HepG2 (cell line): ENCODE measurements around the gene DCDC2C. TPM values are rescaled to one million over a fixed set of nuclear protein-coding genes. Genes with fewer than 3 reads are reported as not detected.

ENCODE experiments used
- ATAC-seq: fragments of 200-7000 bp; cut with Tn5 transposase; 3 replicates; pipeline ENCODE4 v1.9.1; 2020; ENCODE audit warnings: mild to moderate bottlenecking, moderate library complexity
- BruUV-seq: library from RNA; stranded (reverse); fragments of 400-500 nt; replicated peaks from 2 replicates; lab custom pipeline; 2021; lab: Mats Ljungman, UMichigan
- CTCF ChIA-PET: fragments of 300-600 bp; formaldehyde crosslinking; extraction: SDS; loops from one replicate; lab custom pipeline; 2021; ENCODE audit warnings: low total read pairs, inconsistent platforms, low intra/inter-chr PET ratio; lab: Yijun Ruan, JAX
- POLR2A ChIA-PET: fragments of 350-600 bp; sonication (Branson Sonifier 250); formaldehyde crosslinking; loops from one replicate; lab custom pipeline; 2020; ENCODE audit warnings: antibody characterized with exemption, inconsistent platforms; lab: Yijun Ruan, JAX
- DNase-seq: peaks from one replicate; pipeline ENCODE4 v3.0.0-alpha.2; 2015; ENCODE audit warnings: low spot score
- FAIRE-seq: peaks from 3 replicates; lab custom pipeline; 2011; peaks lifted over from hg19 to GRCh38; lab: Jason Lieb, UNC
- H2AFZ ChIP-seq: one replicate; pipeline ENCODE4 v1.6.1; 2011; ENCODE audit warnings: low read length, inconsistent platforms
- H3K27ac ChIP-seq: fragments of 300-600 bp; 3 replicates; pipeline ENCODE4 v1.8.0; 2011; ENCODE audit warnings: mixed run types, mild to moderate bottlenecking, mixed read lengths, low read length, inconsistent platforms; ENCODE audit not compliant: insufficient read depth; ENCODE audit errors: extremely low read length
- H3K27me3 ChIP-seq, 2 experiments: fragments of 200-600 bp in 1 of 2; 2 replicates in 1 of 2; 3 replicates in 1 of 2; pipeline versions ENCODE4 v1.6.0 to v1.8.0; 2011; ENCODE audit warnings: low read length in 2 of 2, mild to moderate bottlenecking in 2 of 2, moderate library complexity in 2 of 2, inconsistent platforms in 1 of 2; ENCODE audit not compliant: insufficient read depth in 2 of 2, control insufficient read depth in 1 of 2
- H3K36me3 ChIP-seq, 2 experiments: fragments of 200-600 bp in 1 of 2; replicated peaks in 1 of 2; 2 replicates in 1 of 2; 3 replicates in 1 of 2; pipeline versions ENCODE4 v1.5.1 to v1.8.0; 2011; ENCODE audit warnings: low read length in 2 of 2, inconsistent platforms in 1 of 2; ENCODE audit not compliant: insufficient read depth in 2 of 2, control insufficient read depth in 1 of 2
- H3K4me1 ChIP-seq: 2 replicates; pipeline ENCODE4 v1.5.1; 2012; ENCODE audit warnings: low read length, inconsistent platforms; ENCODE audit not compliant: insufficient read depth
- H3K4me2 ChIP-seq: 2 replicates; pipeline ENCODE4 v1.6.0; 2011; ENCODE audit warnings: low read depth, low read length, inconsistent platforms
- H3K4me3 ChIP-seq, 3 experiments: fragments of 200-600 bp in 1 of 3; sonication (generic), shearing (Covaris generic) in 1 of 3; replicated peaks in 1 of 3; 2 replicates each; pipeline ENCODE4 v1.5.1; 2011 to 2016; ENCODE audit warnings: low read length in 3 of 3, inconsistent platforms in 2 of 3, low read depth in 2 of 3, mild to moderate bottlenecking in 2 of 3, control low read depth in 1 of 3, mixed read lengths in 1 of 3; ENCODE audit not compliant: insufficient read depth in 1 of 3
- H3K79me2 ChIP-seq: one replicate; pipeline ENCODE4 v1.6.1; 2011; ENCODE audit warnings: low read length, inconsistent platforms; ENCODE audit not compliant: insufficient read depth
- H3K9ac ChIP-seq: 2 replicates; pipeline ENCODE4 v1.6.0; 2011; ENCODE audit warnings: mild to moderate bottlenecking, low read depth, low read length, inconsistent platforms; ENCODE audit not compliant: insufficient read depth
- H3K9me3 ChIP-seq: 2 replicates; pipeline ENCODE4 v1.5.1; 2012; ENCODE audit warnings: mild to moderate bottlenecking, low read length
- H4K20me1 ChIP-seq: 2 replicates; pipeline ENCODE4 v1.6.0; 2011; ENCODE audit warnings: inconsistent platforms, mild to moderate bottlenecking, low read length, moderate library complexity; ENCODE audit not compliant: insufficient read depth
- BCL6 ChIP-seq: IDR thresholded peaks from 2 replicates; pipeline ENCODE4 v1.6.1; 2016; ENCODE audit warnings: missing genetic modification reagents, missing compliant biosample characterization
- EZH2 ChIP-seq: conservative IDR thresholded peaks from 2 replicates; pipeline ENCODE4 v1.6.1; 2012; ENCODE audit warnings: mild to moderate bottlenecking, low read depth, low read length, moderate library complexity
- FOXA3 ChIP-seq: IDR thresholded peaks from 2 replicates; pipeline ENCODE4 v1.6.1; 2016; ENCODE audit warnings: missing genetic modification reagents, missing compliant biosample characterization
- FOXP1 ChIP-seq, 2 experiments: fragments of 450-650 bp in 1 of 2; IDR thresholded peaks; 2 replicates each; pipeline ENCODE4 v1.6.1; 2017 to 2018; ENCODE audit warnings: antibody characterized with exemption in 1 of 2
- GATAD2A ChIP-seq: IDR thresholded peaks from 2 replicates; pipeline ENCODE4 v1.6.1; 2016
- HDAC1 ChIP-seq: sonication (generic); formaldehyde crosslinking; IDR thresholded peaks from 2 replicates; pipeline ENCODE4 v1.5.1; 2020; ENCODE audit warnings: mild to moderate bottlenecking, missing genetic modification reagents
- HIC2 ChIP-seq: sonication (generic); formaldehyde crosslinking; IDR thresholded peaks from 2 replicates; pipeline ENCODE4 v1.9.0; 2022; ENCODE audit warnings: low read depth, missing genetic modification reagents
- HMG20A ChIP-seq: IDR thresholded peaks from 2 replicates; pipeline ENCODE4 v1.6.1; 2016; ENCODE audit warnings: borderline replicate concordance
- ONECUT2 ChIP-seq: sonication (generic); formaldehyde crosslinking; IDR thresholded peaks from 2 replicates; pipeline ENCODE4 v1.4.0; 2020; ENCODE audit warnings: missing genetic modification reagents
- POLR2AphosphoS2 ChIP-seq: IDR thresholded peaks from 2 replicates; pipeline ENCODE4 v1.6.1; 2011; ENCODE audit warnings: low read depth, low read length, improper control_type of control experiment
- RAD21 ChIP-seq: fragments of 450-650 bp; formaldehyde crosslinking; IDR thresholded peaks from 2 replicates; pipeline ENCODE4 v1.5.0; 2020; ENCODE audit warnings: mild to moderate bottlenecking
- RELA ChIP-seq: sonication (generic); formaldehyde crosslinking; IDR thresholded peaks from 2 replicates; pipeline ENCODE4 v1.4.0; 2020; ENCODE audit warnings: missing genetic modification reagents
- RORA ChIP-seq: sonication (generic); formaldehyde crosslinking; IDR thresholded peaks from 2 replicates; pipeline ENCODE4 v1.5.0; 2020; ENCODE audit warnings: mild to moderate bottlenecking, missing genetic modification reagents, moderate library complexity
- SOX5 ChIP-seq: IDR thresholded peaks from 2 replicates; pipeline ENCODE4 v1.6.1; 2016; ENCODE audit warnings: borderline replicate concordance
- SOX6 ChIP-seq, 2 experiments: fragments of 450-650 bp in 1 of 2; sonication (generic) in 1 of 2; formaldehyde crosslinking in 1 of 2; IDR thresholded peaks; 2 replicates each; pipeline versions ENCODE4 v1.4.0 to v1.6.1; 2017 to 2020; ENCODE audit warnings: antibody characterized with exemption in 1 of 2, mild to moderate bottlenecking in 1 of 2, missing genetic modification reagents in 1 of 2
- TCF7 ChIP-seq: sonication (generic); IDR thresholded peaks from 2 replicates; pipeline ENCODE4 v1.6.1; 2016; ENCODE audit warnings: antibody characterized with exemption, low read depth
- ZFP41 ChIP-seq: sonication (generic); formaldehyde crosslinking; IDR thresholded peaks from 2 replicates; pipeline ENCODE4 v1.4.0; 2020; ENCODE audit warnings: mild to moderate bottlenecking, missing genetic modification reagents, borderline replicate concordance
- ZNF331 ChIP-seq: sonication (generic); formaldehyde crosslinking; IDR thresholded peaks from 2 replicates; pipeline ENCODE4 v1.4.0; 2020; ENCODE audit warnings: missing genetic modification reagents
- ZNF749 ChIP-seq: sonication (generic); formaldehyde crosslinking; IDR thresholded peaks from 2 replicates; pipeline ENCODE4 v1.8.0; 2022; ENCODE audit warnings: mild to moderate bottlenecking, missing genetic modification reagents, moderate library complexity, borderline replicate concordance
- WGBS: methylation state at CpG from one replicate; pipeline ENCODE4 v1.1.6; 2017; ENCODE audit warnings: low lambda C conversion rate; 5-methylcytosine and 5-hydroxymethylcytosine counted together
- in situ Hi-C: cut with HindIII; loops from 2 replicates; pipeline ENCODE4 v1.10.0; 2017; ENCODE audit warnings: low pct_unique_long_range_greater_than_20kb; ENCODE audit not compliant: extremely low pct_ligation_motif_present
- intact Hi-C: fragments of 100-400 bp; cut with micrococcal nuclease; formaldehyde crosslinking; loops from one replicate; pipeline ENCODE4 v1.10.0; 2022; ENCODE audit not compliant: unreplicated experiment
- polyA plus RNA-seq, 8 experiments: library from polyadenylated mRNA; depleted of rRNA in 3 of 8; stranded (reverse) in 7 of 8; unstranded in 1 of 8; fragments of >200 nt; fragmentation: Illumina TruSeq in 4 of 8; extraction: Trizol in 4 of 8; gene quantifications; 2 replicates each; pipeline versions ENCODE4 v1.2.1 to v1.2.3, GENCODE V29; 2011 to 2016; ENCODE audit warnings: low read depth in 4 of 8, missing spikeins in 1 of 8, mixed read lengths in 1 of 8; ENCODE audit not compliant: insufficient read depth in 1 of 8
- total RNA-seq, 5 experiments: library from RNA; depleted of rRNA; stranded (reverse); fragments of >200 nt; fragmentation: Illumina TruSeq; extraction: Trizol; gene quantifications; 2 replicates each; pipeline ENCODE4 v1.2.3, GENCODE V29; 2016; ENCODE audit warnings: low read depth in 1 of 5
- TF ChIP-seq, protein P1 (sequence below): IDR thresholded peaks from 2 replicates; pipeline ENCODE4 v1.6.1; 2016; ENCODE audit warnings: low read depth, control low read depth
- TF ChIP-seq, protein P2 (sequence below): sonication (generic); formaldehyde crosslinking; IDR thresholded peaks from 2 replicates; pipeline ENCODE4 v1.4.0; 2020; ENCODE audit warnings: missing genetic modification reagents

DCDC2C gene
- total and polyA plus RNA-seq, 2 of the 13 experiments (the other 11 are each of a cell fraction or from before 2014, with no cell fraction given): not detected

GRCh38 chr2:3665886-3666612 is 37.3 kb upstream of the DCDC2C start:
- Histone ChIP-seq H2AFZ (no peak overlapping the region), H3K4me3 (no peak overlapping the region), H4K20me1 (no peaks in the 10 kb centered on the region), H3K36me3 (no peaks in the 10 kb centered on the region), H3K27me3 (peaks cover 3 to 18% of the 10 kb centered on the region in 2 experiments; a peak in 3 of 5 replicates), H3K4me1 (peaks cover 28% of the 10 kb centered on the region), H3K9me3 (no peaks in the 10 kb centered on the region), H3K4me2 (peak overlapping the region; percentile 44), H3K79me2 (no peaks in the 10 kb centered on the region), H3K9ac (no peak overlapping the region), H3K27ac (no peak overlapping the region)
- peak; percentile 64 for ATAC-seq
- WGBS: 19% methylated on average over 16 of the region's 16 CpGs
- ChIA-PET CTCF (no interaction called here), POLR2A (interaction anchor here (1.8 kb wide), 1 partner anchor 10 kb away, joined by 8 read pairs; no protein-coding TSS in a partner anchor)
- in situ Hi-C loops: no loop called here
- FAIRE-seq: no peak
- intact Hi-C loops: no loop called here
- no TSS peak for BruUV-seq
- DNase-seq: peak; percentile 76
- TF ChIP-seq, protein P1, sequence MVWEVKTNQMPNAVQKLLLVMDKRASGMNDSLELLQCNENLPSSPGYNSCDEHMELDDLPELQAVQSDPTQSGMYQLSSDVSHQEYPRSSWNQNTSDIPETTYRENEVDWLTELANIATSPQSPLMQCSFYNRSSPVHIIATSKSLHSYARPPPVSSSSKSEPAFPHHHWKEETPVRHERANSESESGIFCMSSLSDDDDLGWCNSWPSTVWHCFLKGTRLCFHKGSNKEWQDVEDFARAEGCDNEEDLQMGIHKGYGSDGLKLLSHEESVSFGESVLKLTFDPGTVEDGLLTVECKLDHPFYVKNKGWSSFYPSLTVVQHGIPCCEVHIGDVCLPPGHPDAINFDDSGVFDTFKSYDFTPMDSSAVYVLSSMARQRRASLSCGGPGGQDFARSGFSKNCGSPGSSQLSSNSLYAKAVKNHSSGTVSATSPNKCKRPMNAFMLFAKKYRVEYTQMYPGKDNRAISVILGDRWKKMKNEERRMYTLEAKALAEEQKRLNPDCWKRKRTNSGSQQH (CRISPR knock-in tag): no peak
- TF ChIP-seq ZNF331 (CRISPR knock-in tag) (0 out of 2 replicates have a peak, but pooled peaks have one; percentile 26), FOXP1 (IDR thresholded peaks at IDR 0.05) (no peak), FOXP1 (CRISPR knock-in tag; IDR thresholded peaks at IDR 0.05) (0 out of 2 replicates have a peak, but pooled peaks have one; percentile 18), HDAC1 (CRISPR knock-in tag) (0 out of 2 replicates have a peak, but pooled peaks have one; percentile 26), FOXA3 (CRISPR knock-in tag) (0 out of 2 replicates have a peak, but pooled peaks have one; percentile 10), ONECUT2 (CRISPR knock-in tag) (peak; percentile 75), HMG20A (CRISPR knock-in tag) (0 out of 2 replicates have a peak, but pooled peaks have one; percentile 30), RELA (no peak), GATAD2A (CRISPR knock-in tag) (peak; percentile 29; the same call in 1 of the 2 replicates), SOX5 (peak; percentile 64), POLR2AphosphoS2 (no peak), BCL6 (CRISPR knock-in tag) (peak; percentile 95), RAD21 (CRISPR knock-in tag) (no peak), HIC2 (CRISPR knock-in tag) (no peak), EZH2 (no peak), RORA (no peak), ZFP41 (no peak), TCF7 (peak; percentile 82), ZNF749 (CRISPR knock-in tag) (no peak), SOX6 (IDR thresholded peaks at IDR 0.05) (no peak), SOX6 (CRISPR knock-in tag; IDR thresholded peaks at IDR 0.05) (peak; percentile 52)
- TF ChIP-seq, protein P2, sequence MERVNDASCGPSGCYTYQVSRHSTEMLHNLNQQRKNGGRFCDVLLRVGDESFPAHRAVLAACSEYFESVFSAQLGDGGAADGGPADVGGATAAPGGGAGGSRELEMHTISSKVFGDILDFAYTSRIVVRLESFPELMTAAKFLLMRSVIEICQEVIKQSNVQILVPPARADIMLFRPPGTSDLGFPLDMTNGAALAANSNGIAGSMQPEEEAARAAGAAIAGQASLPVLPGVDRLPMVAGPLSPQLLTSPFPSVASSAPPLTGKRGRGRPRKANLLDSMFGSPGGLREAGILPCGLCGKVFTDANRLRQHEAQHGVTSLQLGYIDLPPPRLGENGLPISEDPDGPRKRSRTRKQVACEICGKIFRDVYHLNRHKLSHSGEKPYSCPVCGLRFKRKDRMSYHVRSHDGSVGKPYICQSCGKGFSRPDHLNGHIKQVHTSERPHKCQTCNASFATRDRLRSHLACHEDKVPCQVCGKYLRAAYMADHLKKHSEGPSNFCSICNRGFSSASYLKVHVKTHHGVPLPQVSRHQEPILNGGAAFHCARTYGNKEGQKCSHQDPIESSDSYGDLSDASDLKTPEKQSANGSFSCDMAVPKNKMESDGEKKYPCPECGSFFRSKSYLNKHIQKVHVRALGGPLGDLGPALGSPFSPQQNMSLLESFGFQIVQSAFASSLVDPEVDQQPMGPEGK: peak; percentile 26; the same call in 1 of the 2 replicates
